ENCODE results near the gene LAPTM5. TPM values are rescaled to one million over a fixed set of nuclear protein-coding genes. Genes with fewer than 3 reads are reported as not detected.

The LAPTM5 gene
- 4.1 TPM for total RNA-seq

DNA sequence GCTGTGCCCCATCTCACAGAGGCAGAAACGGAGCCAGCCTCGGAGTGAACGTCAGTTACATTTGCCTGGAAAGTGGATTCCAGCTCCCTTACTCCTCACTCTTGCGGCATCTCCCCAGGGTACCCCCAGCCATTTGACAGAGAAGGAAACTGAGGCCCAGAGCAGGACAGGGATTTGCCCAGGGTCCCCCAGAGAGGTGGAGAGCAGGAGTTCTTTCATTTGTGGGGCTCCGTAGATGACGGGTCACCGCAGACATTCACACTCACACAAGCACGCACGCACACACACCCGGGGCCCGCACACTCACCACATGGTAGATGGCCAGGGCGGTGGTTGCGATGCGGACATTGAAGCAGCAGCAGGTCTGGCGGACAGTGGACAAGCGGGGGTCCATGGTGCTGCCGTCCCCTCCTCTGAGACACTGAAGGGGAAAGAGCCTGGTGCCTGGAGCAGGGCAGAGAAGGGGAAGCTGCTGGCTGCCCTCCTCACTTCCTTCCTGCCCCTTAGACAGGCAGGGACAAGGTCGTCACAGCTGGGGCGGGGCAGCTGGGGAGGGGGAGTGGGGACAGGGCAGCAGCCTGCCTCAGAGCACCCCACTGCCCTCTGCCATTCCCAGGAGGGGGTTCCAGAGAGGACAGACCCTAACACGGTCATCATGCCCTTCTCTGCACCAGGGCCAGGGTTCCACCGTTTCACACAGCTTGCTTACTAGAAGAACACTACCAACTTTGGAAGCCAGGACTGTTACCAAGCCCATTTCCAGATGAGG lies at the start of gene LAPTM5:
TSS of gene LAPTM5 (minus strand) at position 423 of the 769 bp plus-strand sequence. CDS start at position 394, 29 bp downstream.

DNA sequence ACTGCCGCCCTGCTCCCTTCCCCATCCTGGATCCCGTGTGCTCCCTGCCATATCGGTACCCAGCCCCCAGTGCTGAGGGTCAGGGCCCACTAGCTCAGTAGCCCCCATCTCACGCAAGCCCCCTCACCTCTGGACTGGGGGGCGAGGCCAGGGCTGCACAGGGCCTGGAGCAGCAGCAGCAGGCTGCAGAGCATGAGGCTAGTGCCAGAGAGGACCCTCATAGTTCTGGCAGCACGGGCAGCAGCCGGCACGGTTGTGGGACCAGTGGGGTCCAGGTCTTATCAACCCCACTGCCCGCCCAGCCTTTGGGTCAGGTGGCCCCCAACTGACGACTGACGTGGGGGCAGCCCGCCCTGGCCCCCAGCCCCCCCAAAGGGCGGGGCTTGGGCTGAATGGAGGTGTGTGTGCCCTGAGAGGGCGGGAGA lies 34.2 kb downstream of the LAPTM5 start, which contains the start of gene MATN1:
TSS of gene MATN1 (minus strand) at position 255 of the 425 bp plus-strand sequence. CDS start at position 221, 34 bp downstream.

Small RNA genes within 50 kb of the gene (small RNA-seq; reads per million reads assigned to genes)
- gene MIR4420 (ENCODE audit: low replicate concordance) = not detected

Other genes with a start within 250 kb of the LAPTM5 start
- gene MATN1, start 34.2 kb downstream of the LAPTM5 start, total RNA-seq = 0.31 TPM
- 84.5 TPM for gene SDC3, start 151.0 kb upstream of the LAPTM5 start, total RNA-seq

Data from parietal lobe (tissue), 2 donors.